Measurements from ENCODE around the gene GAPT.

DNA sequence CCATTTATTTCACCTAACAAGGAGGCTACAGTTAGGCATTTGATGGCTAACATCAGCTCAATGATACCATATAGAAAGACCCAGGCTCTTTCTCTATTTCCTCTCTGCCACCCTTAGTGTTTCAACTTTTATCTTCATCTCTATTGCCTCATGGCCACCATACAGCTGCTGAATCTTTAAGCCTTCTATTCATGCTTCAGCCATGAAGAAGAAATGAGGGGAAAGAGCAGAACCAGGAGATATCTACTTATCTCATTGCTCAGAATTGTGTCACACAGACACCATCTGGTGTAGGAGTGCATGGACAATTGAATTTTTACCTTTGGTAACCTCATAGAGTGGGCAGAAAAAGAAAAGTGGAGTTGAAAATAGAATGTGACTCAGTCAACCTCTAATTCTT lies 6.7 kb downstream of the GAPT start:
- TF ChIP-seq, protein P1, sequence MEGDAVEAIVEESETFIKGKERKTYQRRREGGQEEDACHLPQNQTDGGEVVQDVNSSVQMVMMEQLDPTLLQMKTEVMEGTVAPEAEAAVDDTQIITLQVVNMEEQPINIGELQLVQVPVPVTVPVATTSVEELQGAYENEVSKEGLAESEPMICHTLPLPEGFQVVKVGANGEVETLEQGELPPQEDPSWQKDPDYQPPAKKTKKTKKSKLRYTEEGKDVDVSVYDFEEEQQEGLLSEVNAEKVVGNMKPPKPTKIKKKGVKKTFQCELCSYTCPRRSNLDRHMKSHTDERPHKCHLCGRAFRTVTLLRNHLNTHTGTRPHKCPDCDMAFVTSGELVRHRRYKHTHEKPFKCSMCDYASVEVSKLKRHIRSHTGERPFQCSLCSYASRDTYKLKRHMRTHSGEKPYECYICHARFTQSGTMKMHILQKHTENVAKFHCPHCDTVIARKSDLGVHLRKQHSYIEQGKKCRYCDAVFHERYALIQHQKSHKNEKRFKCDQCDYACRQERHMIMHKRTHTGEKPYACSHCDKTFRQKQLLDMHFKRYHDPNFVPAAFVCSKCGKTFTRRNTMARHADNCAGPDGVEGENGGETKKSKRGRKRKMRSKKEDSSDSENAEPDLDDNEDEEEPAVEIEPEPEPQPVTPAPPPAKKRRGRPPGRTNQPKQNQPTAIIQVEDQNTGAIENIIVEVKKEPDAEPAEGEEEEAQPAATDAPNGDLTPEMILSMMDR (conservative IDR thresholded peaks at IDR 0.05; ENCODE audit: low read depth, low read length): no peak
- TF ChIP-seq EZH2 (IDR thresholded peaks at IDR 0.05; ENCODE audit: low read length, unreplicated experiment) (no peak), EZH2phosphoT487 (IDR thresholded peaks at IDR 0.05; ENCODE audit: borderline replicate concordance, low read length) (no peak)
